NCI-H82 treated with DMSO at 0.1 percent for 48 hours (cell line): ENCODE measurements around the gene CYB5B.

ENCODE experiments used
- DNase-seq: peaks from one replicate; lab custom pipeline; 2025; ENCODE audit not compliant: unreplicated experiment; lab: John Stamatoyannopoulos, UW

CYB5B gene

DNA sequence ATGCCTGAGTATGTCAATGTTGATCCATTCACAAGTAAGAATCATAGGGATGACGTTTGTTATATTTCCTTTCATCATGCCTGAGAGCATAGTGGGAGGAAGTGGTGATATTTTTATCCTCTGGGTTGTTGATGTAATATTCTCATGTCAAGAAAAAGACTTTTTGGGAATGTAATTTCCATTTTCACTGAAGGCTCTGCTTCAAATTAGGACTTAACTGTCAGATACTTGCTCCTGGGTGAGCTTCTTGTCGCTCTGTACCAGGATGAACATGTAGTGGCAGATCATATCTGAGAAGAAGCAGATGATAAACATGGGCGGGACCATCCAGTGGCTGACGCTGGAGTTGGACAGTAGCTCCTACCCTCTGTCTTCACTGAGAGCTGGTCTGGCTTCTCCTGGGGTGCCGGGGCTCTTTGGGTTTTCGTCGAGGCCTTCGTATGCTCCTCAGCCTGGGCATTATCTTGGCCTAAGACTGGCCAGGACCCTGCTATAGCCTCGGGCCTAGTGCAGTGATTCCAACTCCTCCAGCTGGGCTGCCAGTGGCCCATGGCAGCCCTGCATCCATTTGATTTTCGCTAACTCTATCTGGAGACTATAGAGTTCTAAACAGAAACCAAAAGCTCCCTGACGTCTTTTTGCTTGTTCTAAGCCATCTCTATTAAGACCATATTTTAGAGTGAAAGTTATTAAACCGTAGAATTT lies 19.7 kb downstream of the CYB5B start:
- DNase-seq, result no peak

- no peak for DNase-seq
These were observed 20.6 kb downstream of the CYB5B start for GRCh38 chr16:69444873-69445517.

DNA sequence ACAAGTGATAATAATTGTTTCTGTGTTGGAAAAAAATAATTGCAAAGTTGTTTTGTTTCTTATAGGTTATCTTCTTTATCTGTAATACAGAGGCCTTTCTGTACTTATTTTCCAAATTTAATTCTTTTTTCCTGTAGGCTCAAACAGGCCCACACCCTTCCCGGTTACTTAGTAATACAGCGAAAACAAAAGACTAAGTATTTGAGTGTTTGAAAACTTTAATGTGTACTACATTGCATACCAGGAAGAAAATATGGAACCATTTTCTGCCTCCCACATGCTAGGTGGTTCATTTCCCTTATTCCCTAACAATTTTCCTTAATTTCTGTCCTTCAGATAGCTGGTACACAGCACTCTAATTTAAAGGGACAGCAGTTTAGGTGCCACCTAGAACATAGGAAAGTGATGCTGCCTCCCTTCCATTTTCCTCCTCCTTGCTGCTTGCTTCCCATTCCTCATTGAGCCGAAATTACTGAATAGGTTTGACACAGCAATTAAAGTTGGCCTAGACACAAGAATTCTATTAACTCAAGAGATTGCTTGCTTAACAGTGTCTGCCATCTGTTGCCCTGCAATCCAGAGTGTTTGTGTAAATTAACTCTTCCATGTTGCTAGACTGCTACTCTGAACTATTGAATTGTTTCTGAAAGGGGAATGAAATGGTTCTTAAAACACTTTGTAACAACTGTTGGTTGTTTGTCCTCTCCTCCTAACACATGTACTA lies 24.2 kb downstream of the CYB5B start:
- peak; percentile 44 for DNase-seq

DNA sequence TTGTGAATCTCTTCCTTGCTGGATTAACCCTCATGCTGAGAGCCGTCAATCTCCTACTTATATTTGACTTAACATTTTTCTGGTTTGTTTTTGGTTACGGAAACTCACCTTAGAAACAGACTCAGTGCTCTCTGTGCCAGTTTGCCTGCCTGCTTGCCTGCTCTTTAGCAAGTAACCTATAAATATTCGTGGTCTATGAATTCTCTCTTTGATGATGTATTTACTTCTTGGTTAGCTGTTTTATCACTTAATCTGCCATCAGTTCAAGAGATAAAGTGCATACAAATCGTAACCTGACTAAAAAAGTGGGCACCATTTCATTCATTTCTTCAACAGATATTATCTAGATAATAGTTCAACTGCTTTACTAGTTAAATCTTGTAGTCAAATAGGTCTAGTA lies 26.7 kb downstream of the CYB5B start:
- DNase-seq, result no peak

DNA sequence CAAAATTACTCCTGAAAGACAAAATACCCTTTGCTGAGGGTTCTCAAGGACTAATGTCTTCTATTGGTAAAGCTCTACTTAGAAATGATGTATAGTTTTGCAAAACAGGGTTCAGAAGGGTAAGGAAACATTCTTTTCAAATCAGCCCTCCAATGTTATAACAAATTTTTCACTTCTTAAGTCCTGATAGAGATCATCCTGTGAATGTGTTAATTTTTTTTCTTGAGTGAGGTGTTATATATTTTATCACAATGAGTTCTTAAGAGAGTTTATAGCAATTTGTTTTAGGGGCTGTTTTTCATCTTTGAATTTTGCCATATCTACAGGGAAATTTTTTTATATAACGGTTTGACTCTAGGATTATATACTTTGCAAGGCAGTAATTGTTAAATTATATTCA lies 29.5 kb downstream of the CYB5B start:
- no peak for DNase-seq

DNA sequence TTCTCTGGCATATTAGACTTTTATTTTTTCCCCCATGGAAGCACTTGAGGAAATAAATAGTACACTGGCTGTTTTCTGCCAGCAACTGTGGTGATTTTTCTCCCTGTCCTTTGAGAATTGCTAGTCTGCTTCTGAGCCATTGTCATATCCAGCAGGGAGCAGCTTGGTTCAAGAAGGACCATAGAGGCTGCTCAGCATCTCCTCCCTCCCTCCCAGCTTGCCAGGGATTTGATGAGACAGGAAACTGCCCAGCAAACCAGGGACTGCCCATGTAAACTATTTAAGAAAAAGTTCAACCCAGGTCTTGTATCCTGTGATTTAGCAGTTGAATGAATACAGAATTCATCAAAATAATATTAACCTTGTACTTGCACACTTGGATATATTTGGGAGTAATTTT lies 39.5 kb downstream of the CYB5B start:
- no peak for DNase-seq

DNA sequence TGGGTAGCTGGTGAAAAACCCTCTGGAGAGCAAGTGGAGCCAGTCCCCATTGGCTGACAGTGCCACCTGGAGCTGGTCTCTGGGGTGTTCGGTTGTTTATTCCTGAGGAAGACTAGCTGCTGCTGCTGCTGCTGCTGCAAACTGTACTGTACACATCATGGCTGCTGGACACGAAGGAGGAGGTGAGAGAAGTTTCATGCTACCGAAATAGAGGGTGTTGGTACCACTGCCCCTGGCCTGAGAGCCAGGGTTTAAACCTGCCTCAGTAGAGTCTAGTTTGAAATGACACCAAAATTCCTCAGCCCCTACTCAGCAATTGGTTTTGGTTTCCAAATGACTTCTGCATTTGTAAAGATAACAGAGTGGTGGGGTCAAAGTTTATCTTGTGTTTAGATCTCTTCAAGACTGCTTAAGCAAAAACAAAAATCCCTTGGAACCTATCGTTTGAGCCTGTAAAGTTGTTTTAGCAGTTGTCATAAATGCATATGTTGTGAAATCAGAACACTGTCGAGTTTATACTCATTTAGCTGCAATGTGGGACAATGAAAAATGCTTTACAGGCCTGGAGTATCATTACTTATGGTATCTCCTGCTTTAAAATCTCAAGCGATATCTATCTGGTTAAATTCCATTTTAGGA lies 40.8 kb downstream of the CYB5B start:
- DNase-seq, result no peak

- no peak for DNase-seq
These were observed 41.5 kb downstream of the CYB5B start for GRCh38 chr16:69465881-69466280.

DNA sequence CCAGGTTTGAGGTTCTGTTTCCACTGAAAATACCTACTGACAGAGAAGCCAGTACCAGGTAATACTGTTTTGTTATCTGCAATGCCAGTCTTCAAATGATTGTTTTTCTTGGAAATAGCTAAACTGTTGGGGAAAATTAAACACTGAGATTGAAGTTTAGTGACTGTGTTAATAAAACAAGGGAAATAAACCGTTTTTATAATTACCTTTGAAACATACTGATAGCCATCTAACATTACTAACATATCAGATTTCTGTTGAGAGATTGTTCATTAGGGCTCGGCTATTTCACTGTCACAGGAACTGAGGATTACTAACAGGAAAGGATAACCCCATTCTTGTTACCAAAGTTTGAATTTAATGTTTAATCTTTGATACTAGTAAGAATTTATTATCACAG lies 42.1 kb downstream of the CYB5B start:
- no peak for DNase-seq

DNA sequence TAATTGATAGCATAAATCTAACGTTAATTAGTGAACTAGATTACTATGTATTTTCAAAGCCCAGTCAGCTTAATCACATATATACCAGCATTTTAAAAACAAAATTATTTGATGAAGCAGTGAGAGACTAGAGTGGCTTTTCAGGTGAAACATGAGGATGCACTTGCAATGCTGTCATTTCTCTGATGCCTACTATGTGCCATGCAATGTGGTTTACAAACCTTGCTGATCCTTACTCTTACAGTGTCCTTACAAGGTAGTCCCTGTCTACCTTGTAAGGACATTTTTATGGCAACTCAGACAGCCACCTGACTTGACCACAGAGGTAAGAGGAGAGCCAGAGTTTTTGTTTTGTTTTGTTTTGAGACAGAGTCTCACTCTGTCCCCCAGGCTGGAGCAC lies 42.7 kb downstream of the CYB5B start:
- no peak for DNase-seq

DNA sequence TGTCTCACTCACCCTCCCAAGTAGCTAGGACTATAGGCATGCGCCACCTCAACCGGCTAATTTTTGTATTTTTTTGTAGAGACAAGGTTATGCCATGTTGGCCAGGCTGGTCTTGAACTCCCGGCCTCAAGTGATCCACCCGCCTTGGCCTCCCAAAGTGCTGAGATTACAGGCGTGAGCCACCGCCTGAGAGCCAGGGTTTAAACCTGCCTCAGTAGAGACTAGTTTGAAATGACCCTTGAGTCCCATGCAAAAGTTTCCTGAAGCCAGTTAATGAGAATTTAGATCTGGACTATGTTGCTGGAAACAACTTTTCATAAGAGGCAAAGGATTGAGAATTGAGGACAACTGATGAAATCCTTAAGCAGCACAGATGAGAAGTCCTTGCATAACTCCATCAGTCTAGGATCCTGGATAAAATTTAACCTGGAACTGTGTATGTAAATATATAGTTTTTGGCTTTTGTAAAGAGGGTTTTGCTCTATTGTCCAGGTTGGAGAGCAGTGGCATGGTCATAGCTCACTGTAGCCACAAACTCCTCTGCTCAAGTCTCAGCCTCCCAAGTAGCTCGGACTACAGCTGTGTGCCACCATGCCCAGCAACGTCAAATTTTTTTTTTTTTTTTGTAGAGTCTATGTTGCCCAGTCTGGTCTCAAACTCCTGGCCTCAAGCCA lies 43.2 kb downstream of the CYB5B start:
- DNase-seq, result no peak

DNA sequence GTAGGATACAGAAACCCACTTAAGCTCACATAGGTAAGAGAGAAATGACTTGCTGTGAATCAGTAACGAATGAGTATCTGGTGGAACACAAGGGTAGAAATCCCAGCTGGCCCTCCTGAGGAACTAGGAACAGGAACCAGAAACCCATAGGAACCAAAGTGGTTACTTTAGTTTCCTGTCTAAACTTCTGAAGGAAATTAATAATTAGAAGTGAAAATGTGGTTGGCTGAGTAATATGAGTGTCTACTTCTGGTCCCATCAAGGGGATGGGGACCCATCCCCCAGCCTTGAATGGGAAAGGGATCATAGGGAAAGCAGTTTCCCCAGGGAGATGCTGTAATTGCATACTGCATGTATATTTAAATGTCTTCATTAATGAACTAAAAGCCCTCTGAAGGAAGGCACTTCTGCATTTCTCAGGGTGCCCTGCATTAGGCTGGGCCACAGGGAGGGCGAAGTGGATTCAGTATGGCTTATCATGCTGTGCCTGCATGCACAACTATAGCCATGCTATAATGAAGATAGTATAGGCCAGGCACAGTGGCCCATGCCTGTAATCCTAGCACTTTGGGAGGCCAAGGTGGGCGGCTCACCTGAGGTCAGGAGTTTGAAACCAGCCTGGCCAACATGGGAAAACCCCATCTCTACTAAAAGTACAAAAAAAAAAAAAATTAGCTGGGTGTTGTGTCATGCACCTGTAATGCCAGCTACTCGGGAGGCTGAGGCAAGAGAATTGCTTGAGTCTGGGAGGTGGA lies 45.6 kb downstream of the CYB5B start:
- no peak for DNase-seq

GRCh38 chr16:69471121-69471520 lies 46.7 kb downstream of the CYB5B start:
- no peak for DNase-seq

DNA sequence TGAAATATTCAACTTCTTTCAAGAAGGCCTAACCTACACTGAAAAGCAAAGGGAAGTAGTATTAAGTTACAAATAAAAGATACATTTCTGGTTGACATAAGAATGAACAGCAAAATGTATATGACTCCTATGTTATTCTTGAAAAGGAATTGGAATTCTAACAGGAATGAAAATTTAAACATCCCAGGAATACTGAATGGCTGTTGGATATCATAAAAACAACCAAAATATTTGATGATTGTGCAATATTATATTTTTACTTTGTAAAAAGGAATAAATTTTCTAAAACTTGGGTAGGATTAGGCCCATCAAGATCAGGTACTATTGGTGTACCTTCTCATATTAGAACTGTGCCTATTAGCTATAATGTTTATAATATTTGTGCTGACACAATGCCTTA lies 50.0 kb downstream of the CYB5B start:
- DNase-seq, result no peak

- no peak for DNase-seq
These were observed 52.6 kb downstream of the CYB5B start for GRCh38 chr16:69476920-69477443.

GRCh38 chr16:69477546-69477945 lies 53.1 kb downstream of the CYB5B start:
- no peak for DNase-seq

DNA sequence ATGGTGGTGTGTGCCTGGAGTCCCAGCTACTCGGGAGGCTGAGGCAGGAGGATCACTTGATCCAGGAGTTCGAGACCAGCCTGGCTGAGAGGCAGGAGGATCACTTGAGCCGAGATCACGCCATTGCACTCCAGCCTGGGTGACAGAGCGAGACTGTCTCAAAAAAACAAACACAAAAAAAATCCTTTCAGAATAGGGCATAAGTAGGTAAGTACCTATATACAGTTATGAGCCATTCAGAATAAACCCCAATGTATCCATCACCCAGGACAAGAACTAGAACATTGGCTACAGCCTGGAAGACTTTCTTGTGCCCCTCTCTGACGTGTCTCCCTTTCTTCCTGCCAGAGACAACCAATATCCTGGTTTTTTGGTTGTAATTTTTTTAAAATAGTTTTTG lies 54.3 kb downstream of the CYB5B start:
- DNase-seq, result no peak

GRCh38 chr16:69479775-69480174 lies 55.4 kb downstream of the CYB5B start:
- no peak for DNase-seq

DNA sequence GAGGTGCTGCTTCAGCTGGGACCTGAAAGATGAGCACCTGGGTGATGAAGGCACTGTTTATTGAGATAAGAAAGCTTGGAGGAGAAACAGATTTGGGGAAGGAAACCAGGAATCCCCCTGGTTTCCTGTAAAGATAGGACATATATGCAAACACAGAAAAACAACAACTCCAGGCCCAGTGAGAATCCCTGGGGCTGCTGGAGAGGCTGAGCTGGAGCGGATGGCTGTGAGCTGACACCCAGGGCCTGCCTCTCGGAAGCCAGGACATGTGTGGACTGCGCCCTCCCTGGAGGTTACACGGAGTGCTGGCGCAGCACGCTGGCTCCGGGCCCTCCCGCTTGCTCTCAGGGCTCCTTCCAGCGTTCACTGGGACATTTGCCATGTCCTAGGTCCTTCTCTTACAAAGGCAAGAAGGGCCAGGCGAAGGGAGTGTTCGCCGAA lies 57.5 kb downstream of the CYB5B start:
- DNase-seq, result no peak

DNA sequence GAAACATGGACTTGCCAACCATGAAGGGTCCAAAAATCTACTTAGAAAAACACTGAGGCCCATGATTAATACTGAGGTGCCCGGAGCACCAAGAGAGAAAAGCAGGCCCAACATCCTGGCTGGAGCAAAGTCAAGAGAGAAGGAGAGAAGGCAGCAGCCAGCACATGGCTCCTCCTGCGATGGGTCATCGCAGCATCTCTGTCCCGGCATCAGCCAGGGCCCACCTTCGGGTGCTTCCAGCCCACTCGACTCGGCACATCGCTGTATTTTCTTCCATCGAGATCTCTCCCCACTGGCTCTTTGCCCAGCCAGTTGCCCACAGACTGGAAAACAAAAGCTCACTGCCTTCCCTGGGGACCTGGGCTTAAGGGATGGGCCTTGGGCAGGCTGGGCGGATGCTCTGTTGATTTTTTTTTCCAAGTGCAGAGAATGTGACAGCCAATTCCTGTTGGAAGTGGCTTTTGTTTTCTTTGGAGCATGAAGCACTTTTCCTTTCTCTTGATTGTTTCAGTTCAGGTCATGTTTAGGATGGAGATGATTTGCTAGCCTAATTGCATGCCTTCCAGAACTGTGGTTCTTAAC lies 58.1 kb downstream of the CYB5B start:
- peak; percentile 59 for DNase-seq
